Measurements from ENCODE around the gene ADCK2.
"Not testable (repeated sequence)": the region's sequence is repeated elsewhere in the genome, so short reads cannot be mapped to it uniquely, and the experiment has no call there.

The ADCK2 gene

DNA sequence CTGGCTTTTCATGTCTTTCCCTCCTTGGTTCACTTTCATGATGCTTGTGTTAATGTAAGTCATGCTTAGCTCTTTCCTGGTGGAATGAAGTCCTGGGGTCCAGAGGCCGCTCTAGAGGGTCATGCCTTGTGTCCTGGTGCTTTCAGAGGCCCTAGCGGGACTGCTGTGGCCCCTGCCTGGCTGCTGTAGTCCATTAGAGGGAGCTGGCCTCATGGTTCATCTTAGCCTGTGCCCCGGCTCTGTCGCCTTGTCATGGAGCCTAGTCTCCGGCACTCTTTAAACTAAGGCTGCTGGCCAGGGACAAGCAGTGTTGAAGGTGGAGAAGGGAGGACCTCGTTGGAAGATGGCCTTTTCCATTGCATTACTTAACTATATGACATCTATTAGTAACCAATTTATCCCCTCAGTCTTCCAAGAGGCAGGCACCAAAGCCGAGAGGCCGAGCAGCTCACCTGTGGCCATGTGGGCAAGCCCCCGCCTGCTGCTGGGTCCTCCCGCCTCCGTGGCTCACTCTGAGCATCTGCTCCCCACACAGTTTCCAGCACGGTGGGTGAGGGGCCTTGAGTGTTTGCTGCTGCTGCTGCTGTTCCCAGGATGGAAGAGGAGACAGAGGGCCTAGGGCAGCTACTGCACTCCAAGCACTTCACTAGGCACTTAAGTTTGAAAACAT lies 18.8 kb downstream of the ADCK2 start:
- no peak overlapping the region for H3K4me3 ChIP-seq (ENCODE audit: low read depth, low read length)
- no peak for TF ChIP-seq CTCF (IDR thresholded peaks at IDR 0.05; ENCODE audit: low read depth, low read length)

DNA sequence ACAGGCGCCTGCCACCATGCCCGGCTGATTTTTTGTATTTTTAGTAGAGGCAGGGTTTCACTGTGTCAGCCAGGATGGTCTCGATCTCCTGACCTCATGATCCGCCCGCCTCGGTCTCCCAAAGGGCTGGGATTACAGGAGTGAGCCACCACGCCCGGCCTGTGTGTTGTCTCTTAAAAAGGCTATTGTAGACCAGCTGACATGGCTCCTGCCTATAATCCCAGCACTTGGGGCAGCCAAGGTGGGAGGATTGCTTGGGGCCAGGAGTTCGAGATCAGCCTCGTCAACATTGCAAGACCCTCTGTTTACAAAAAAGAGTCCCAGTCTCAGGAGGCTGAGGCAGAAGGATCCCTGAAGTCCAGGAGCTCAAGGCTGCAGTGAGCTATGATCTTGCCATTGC lies 21.1 kb downstream of the ADCK2 start:
- H3K4me3 ChIP-seq (ENCODE audit: low read depth, low read length), result not testable (repeated sequence)

DNA sequence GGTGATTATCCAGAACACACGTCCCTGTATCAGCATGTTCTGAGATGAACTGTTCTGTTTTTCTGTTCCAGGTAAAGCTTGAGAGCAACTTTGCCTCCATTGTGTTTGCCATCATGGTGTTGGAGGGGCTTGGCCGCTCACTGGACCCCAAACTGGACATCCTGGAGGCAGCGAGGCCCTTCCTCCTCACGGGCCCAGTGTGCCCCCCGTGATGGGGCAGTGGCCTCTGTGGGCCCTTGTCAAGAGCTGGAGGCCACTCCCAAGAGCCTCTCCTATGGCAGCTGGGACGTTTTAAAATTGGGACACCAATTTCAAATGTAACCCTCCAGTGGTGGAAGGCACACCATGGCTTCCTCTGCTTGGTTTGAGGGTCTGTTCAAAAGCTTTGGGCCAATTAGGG lies 21.8 kb downstream of the ADCK2 start:
- H3K4me3 ChIP-seq (ENCODE audit: low read depth, low read length), result no peak overlapping the region
- TF ChIP-seq CTCF (IDR thresholded peaks at IDR 0.05; ENCODE audit: low read depth, low read length), result no peak

- no peak overlapping the region for H3K4me3 ChIP-seq (ENCODE audit: low read depth, low read length)
- TF ChIP-seq CTCF (IDR thresholded peaks at IDR 0.05; ENCODE audit: low read depth, low read length), result no peak
Measured at GRCh38 chr7:140695381-140695780, 22.6 kb downstream of the ADCK2 start.

DNA sequence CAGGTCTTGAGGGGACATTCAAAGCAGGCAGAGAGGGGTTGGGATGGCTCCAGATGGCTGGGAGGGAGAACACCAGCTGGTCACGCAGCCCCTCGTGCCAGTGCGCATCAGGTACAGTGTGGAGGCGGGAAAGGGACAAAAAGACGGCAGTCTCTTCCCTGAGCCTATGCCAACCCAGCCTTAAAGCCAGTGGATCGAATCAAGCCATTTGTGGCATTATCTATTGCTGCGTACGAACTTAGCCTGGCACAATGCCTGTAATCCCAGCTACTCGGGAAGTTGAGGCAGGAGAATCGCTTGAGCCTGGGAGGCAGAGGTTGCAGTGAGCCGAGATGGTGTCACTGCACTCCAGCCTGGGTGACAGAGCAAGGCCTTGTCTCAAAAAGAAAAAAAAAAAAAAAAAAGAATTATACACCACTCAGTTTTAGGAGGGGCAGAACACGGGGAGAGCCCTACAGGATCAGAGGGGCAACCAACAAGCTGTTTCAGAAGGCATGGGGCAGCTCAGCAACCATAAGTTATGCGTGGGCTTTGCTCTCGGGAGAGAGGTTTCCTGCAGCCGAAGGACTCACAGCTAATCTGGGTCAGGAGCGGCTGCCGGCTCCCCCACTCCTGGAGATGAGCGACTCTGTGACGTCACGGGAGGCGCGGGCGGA lies 23.4 kb downstream of the ADCK2 start:
- TF ChIP-seq CTCF (IDR thresholded peaks at IDR 0.05; ENCODE audit: low read depth, low read length), result no peak
- H3K4me3 ChIP-seq (ENCODE audit: low read depth, low read length), result peak overlapping the region; percentile 72

DNA sequence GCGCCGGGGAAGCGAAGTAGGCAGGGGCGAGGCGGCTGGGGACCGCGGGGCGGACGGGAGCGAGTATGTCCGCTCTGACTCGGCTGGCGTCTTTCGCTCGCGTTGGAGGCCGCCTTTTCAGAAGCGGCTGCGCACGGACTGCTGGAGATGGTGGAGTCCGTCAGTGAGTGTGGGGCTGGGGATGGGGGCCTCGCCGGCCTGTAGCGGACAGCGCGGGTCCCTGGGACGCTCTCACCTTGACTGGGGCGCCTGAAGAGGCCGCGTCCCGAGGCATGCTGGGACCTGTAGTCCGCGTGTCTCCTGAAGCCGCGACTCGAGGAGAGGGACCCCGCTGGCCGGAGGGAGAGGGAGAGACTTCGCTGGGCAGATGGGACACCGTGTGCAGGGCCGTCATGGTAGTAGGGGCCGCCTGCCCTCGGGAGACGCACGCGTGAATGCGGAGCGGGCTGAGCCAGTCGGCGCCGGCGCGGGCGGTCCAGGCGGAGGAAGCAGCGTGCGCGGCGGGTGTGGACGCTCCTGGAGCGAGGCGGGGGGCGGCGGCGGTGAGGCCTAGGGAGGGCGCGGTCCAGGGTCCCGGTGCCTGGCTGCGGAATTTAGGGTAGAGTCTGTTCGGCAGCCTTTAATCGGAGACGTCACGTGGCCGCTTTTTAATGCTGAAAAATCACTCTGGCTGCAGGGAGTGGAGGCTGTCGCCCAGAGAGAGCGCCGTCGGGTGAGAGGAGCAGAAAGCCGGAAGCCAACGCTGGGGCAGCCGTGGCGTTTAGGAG lies 24.1 kb downstream of the ADCK2 start, which contains the start of gene NDUFB2:
Gene NDUFB2 (plus strand): TSS at position 29 of the 767 bp plus-strand sequence. CDS start 37 bp downstream, at position 66.
- H3K4me3 ChIP-seq (ENCODE audit: low read depth, low read length), result peak within 1 kb of the TSS; percentile 72
- TF ChIP-seq CTCF (IDR thresholded peaks at IDR 0.05; ENCODE audit: low read depth, low read length), result no peak

DNA sequence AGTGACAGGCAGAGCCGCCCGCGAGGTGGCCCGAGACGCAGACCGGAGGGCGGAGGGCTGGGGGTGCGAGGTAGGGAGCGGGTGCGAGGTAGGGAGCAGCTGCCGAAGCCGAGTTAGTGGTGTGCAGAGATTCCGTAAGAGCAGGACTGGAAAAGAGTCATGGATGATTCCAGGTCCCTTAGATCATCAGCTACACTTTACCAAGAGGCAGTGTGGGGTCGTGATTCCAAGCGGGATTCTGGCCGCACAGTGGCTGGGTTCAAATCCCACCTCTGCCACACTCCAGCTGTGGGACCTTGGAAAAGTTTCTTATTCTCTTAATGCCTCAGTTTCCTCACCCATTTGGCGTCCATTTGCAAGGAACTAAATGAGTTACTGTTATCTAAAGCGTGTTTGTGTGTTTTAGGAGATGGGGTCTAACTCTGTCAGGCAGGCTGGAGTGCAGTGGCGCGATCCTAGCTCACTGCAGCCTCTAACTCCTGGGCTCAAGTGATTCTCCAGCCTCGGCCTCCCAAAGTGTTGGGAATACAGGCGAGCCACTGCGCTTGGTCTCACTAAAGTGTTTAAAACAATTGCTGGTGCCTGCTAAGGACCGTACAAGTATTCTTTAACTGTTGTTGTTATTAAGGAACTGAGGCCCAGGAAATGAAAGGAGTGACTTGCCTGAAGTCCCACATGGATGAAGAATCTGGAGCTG lies 24.9 kb downstream of the ADCK2 start:
- TF ChIP-seq CTCF (IDR thresholded peaks at IDR 0.05; ENCODE audit: low read depth, low read length), result no peak
- peak overlapping the region; percentile 72 for H3K4me3 ChIP-seq (ENCODE audit: low read depth, low read length)
